Naive thymus-derived CD8-positive, alpha-beta T cell (primary cell): ENCODE measurements around the gene HELZ. TPM values are rescaled to one million over a fixed set of nuclear protein-coding genes. Genes with fewer than 3 reads are reported as not detected.
"Not testable (repeated sequence)": the region's sequence is repeated elsewhere in the genome, so short reads cannot be mapped to it uniquely, and the experiment has no call there.

Experiments
- ATAC-seq, 2 donors: fragments of 150-1000 bp; cut with Tn5 transposase in 1 of 2; sonication (Bioruptor Pico), chemical (Tn5 transposase) in 1 of 2; 1 replicate in 1 of 2; 2 replicates in 1 of 2; pipeline ENCODE4 v1.10.0; 2021; ENCODE audit warnings: mild to moderate bottlenecking in 2 of 2, moderate library complexity in 2 of 2
- POLR2A ChIA-PET: fragments of 350-600 bp; sonication (Branson Sonifier 250); formaldehyde crosslinking; loops from one replicate; lab custom pipeline; 2021; ENCODE audit warnings: antibody characterized with exemption; lab: Charles Lee
- DNase-seq, 10 donors: peaks; one replicate each; pipeline versions ENCODE4 v3.0.0 to v3.0.0-alpha.2; 2020 to 2022
- H3K27ac Mint-ChIP-seq, 10 donors: one replicate each; pipeline ENCODE4 v1.8.0; 2020 to 2022; ENCODE audit warnings: mild to moderate bottlenecking in 10 of 10, mixed read lengths in 10 of 10, moderate library complexity in 4 of 10, inconsistent platforms in 1 of 10
- H3K27me3 Mint-ChIP-seq, 5 donors: one replicate each; pipeline ENCODE4 v1.8.0; 2021 to 2022; ENCODE audit warnings: mixed read lengths in 5 of 5
- H3K36me3 Mint-ChIP-seq, 3 donors: one replicate each; pipeline ENCODE4 v1.8.0; 2020 to 2022; ENCODE audit warnings: mixed read lengths in 3 of 3, mild to moderate bottlenecking in 2 of 3, inconsistent platforms in 1 of 3
- H3K4me1 Mint-ChIP-seq, 4 donors: one replicate each; pipeline ENCODE4 v1.8.0; 2021 to 2022; ENCODE audit warnings: mixed read lengths in 4 of 4
- H3K4me3 Mint-ChIP-seq, 10 donors: one replicate each; pipeline ENCODE4 v1.8.0; 2020 to 2022; ENCODE audit warnings: mild to moderate bottlenecking in 10 of 10, mixed read lengths in 10 of 10, moderate library complexity in 6 of 10, inconsistent platforms in 1 of 10
- H3K9me3 Mint-ChIP-seq, 9 donors: one replicate each; pipeline ENCODE4 v1.8.0; 2020 to 2022; ENCODE audit warnings: mixed read lengths in 9 of 9, mild to moderate bottlenecking in 3 of 9, inconsistent platforms in 1 of 9, moderate library complexity in 1 of 9
- polyA plus RNA-seq, 3 donors: library from polyadenylated mRNA; unstranded; fragments of 300-500 nt; fragmentation: Illumina TruSeq; gene quantifications; one replicate each; pipeline ENCODE4 v1.2.3, GENCODE V29; 2021
- total RNA-seq, 8 experiments: library from RNA in 2 of 8; stranded (reverse) in 2 of 8; gene quantifications; one replicate each; pipeline ENCODE4 v1.2.3 and lab custom pipeline; 2021 to 2026

Gene HELZ
- total RNA-seq (10 to 100 TPM; 69.0 to 75.1 TPM), polyA plus RNA-seq (10 to 100 TPM; 43.0 to 48.6 (median 45.8) TPM), total RNA-seq (lab: John Stamatoyannopoulos, UW) (67.9 to 131 (median 109) reads per million in 6 experiments)

- ATAC-seq = peak; percentile 83 to 88
- Mint-ChIP-seq H3K36me3 (peaks cover 0 to 16% (median 0%) of the 10 kb centered on the region in 3 donors), H3K27me3 (no peaks in the 10 kb centered on the region), H3K27ac (peak within 1 kb of the TSS; percentile 81 to 95 (median 92)), H3K9me3 (no peaks in the 10 kb centered on the region), H3K4me3 (peak within 1 kb of the TSS; percentile 88 to 93 (median 88)), H3K4me1 (peaks cover 19 to 57% (median 42%) of the 10 kb centered on the region in 4 donors)
- peak; percentile 63 to 81 (median 73) for DNase-seq
- POLR2A ChIA-PET = interaction anchor here (0.6 kb wide), 1 partner anchor 38 kb away, joined by 4 read pairs; no protein-coding TSS in a partner anchor
Measured at GRCh38 chr17:67245073-67245693, at the start of gene HELZ. Gene HELZ (minus strand): TSS chr17:67245196. CDS start chr17:67218804, 26,392 bp downstream.

GRCh38 chr17:67293251-67294203, 48.5 kb upstream of the HELZ start:
- no peaks in the 10 kb centered on the region for H3K36me3 Mint-ChIP-seq
- ATAC-seq (peak; percentile 97), DNase-seq (peak; percentile 14 to 79 (median 54))
- H3K27me3 Mint-ChIP-seq = peaks cover 0 to 2% (median 0%) of the 10 kb centered on the region in 5 donors
- H3K4me3 Mint-ChIP-seq = peak overlapping the region in 6 of 10 donors; percentile 38 to 60 (median 44)
- peaks cover 0 to 11% (median 1%) of the 10 kb centered on the region in 4 donors for H3K4me1 Mint-ChIP-seq
- POLR2A ChIA-PET = interaction anchor here (0.6 kb wide), 1 partner anchor 678 kb away, joined by 3 read pairs; no protein-coding TSS in a partner anchor
- H3K9me3 Mint-ChIP-seq = no peaks in the 10 kb centered on the region
- H3K27ac Mint-ChIP-seq = peak overlapping the region in 2 of 10 donors; percentile 35 to 63

- Mint-ChIP-seq H3K4me3 (no peak overlapping the region), H3K4me1 (peaks cover 0 to 11% (median 1%) of the 10 kb centered on the region in 4 donors), H3K27ac (no peak overlapping the region), H3K9me3 (no peaks in the 10 kb centered on the region), H3K36me3 (no peaks in the 10 kb centered on the region), H3K27me3 (peaks cover 0 to 2% (median 0%) of the 10 kb centered on the region in 5 donors)
- POLR2A ChIA-PET = no interaction called here
- DNase-seq = no peak
- no peak for ATAC-seq
Measured at GRCh38 chr17:67290711-67291291, 45.8 kb upstream of the HELZ start.

GRCh38 chr17:67290244-67290643, 45.2 kb upstream of the HELZ start:
- Mint-ChIP-seq H3K36me3 (no peaks in the 10 kb centered on the region), H3K9me3 (no peaks in the 10 kb centered on the region), H3K27me3 (peaks cover 0 to 2% (median 0%) of the 10 kb centered on the region in 5 donors), H3K27ac (no peak overlapping the region), H3K4me3 (no peak overlapping the region), H3K4me1 (peaks cover 0 to 11% (median 1%) of the 10 kb centered on the region in 4 donors)
- ATAC-seq (no peak), DNase-seq (no peak)
- POLR2A ChIA-PET = no interaction called here

GRCh38 chr17:67289181-67289876, 44.3 kb upstream of the HELZ start:
- DNase-seq (no peak), ATAC-seq (no peak)
- H3K4me3 Mint-ChIP-seq = no peak overlapping the region
- peaks cover 0 to 11% (median 1%) of the 10 kb centered on the region in 4 donors for H3K4me1 Mint-ChIP-seq
- no peaks in the 10 kb centered on the region for H3K36me3 Mint-ChIP-seq
- no peaks in the 10 kb centered on the region for H3K9me3 Mint-ChIP-seq
- peak overlapping the region in 2 of 10 donors; percentile 29 to 62 for H3K27ac Mint-ChIP-seq
- peaks cover 0 to 2% (median 0%) of the 10 kb centered on the region in 5 donors for H3K27me3 Mint-ChIP-seq
- POLR2A ChIA-PET = interaction anchor here (0.5 to 0.7 kb wide), 2 partner anchors 54 to 106 kb away, joined by 5 to 6 read pairs; no protein-coding TSS in a partner anchor

- DNase-seq, H3K36me3 Mint-ChIP-seq, H3K4me1 Mint-ChIP-seq, H3K4me3 Mint-ChIP-seq, H3K27ac Mint-ChIP-seq, H3K9me3 Mint-ChIP-seq, H3K27me3 Mint-ChIP-seq, ATAC-seq, POLR2A ChIA-PET: not testable (repeated sequence)
Measured at GRCh38 chr17:67286826-67287225, 41.8 kb upstream of the HELZ start.

- H3K36me3 Mint-ChIP-seq = no peaks in the 10 kb centered on the region
- ATAC-seq (no peak), DNase-seq (no peak)
- no peak overlapping the region for H3K4me3 Mint-ChIP-seq
- H3K27me3 Mint-ChIP-seq = no peaks in the 10 kb centered on the region
- peaks cover 0 to 4% (median 0%) of the 10 kb centered on the region in 4 donors for H3K4me1 Mint-ChIP-seq
- no peak overlapping the region for H3K27ac Mint-ChIP-seq
- H3K9me3 Mint-ChIP-seq = no peaks in the 10 kb centered on the region
- POLR2A ChIA-PET = no interaction called here
Measured at GRCh38 chr17:67285360-67285759, 40.4 kb upstream of the HELZ start.

GRCh38 chr17:67283731-67284516, 38.9 kb upstream of the HELZ start:
- ATAC-seq = no peak
- no peaks in the 10 kb centered on the region for H3K36me3 Mint-ChIP-seq
- no peak overlapping the region for H3K27ac Mint-ChIP-seq
- H3K4me3 Mint-ChIP-seq = no peak overlapping the region
- H3K27me3 Mint-ChIP-seq = no peaks in the 10 kb centered on the region
- POLR2A ChIA-PET = no interaction called here
- H3K9me3 Mint-ChIP-seq = no peaks in the 10 kb centered on the region
- H3K4me1 Mint-ChIP-seq = no peaks in the 10 kb centered on the region
- no peak for DNase-seq

- Mint-ChIP-seq H3K27me3 (no peaks in the 10 kb centered on the region), H3K4me3 (no peak overlapping the region), H3K9me3 (no peaks in the 10 kb centered on the region), H3K27ac (no peak overlapping the region), H3K36me3 (no peaks in the 10 kb centered on the region), H3K4me1 (no peaks in the 10 kb centered on the region)
- POLR2A ChIA-PET = no interaction called here
- DNase-seq (no peak), ATAC-seq (no peak)
Measured at GRCh38 chr17:67281743-67282142, 36.7 kb upstream of the HELZ start.

GRCh38 chr17:67281053-67281452, 36.1 kb upstream of the HELZ start:
- no peaks in the 10 kb centered on the region for H3K9me3 Mint-ChIP-seq
- DNase-seq (no peak), ATAC-seq (no peak)
- no peak overlapping the region for H3K4me3 Mint-ChIP-seq
- H3K27me3 Mint-ChIP-seq = no peaks in the 10 kb centered on the region
- peak overlapping the region in 1 of 10 donors; percentile 37 for H3K27ac Mint-ChIP-seq
- H3K36me3 Mint-ChIP-seq = no peaks in the 10 kb centered on the region
- no peaks in the 10 kb centered on the region for H3K4me1 Mint-ChIP-seq
- POLR2A ChIA-PET = interaction anchor here (0.6 kb wide), 1 partner anchor 99 kb away, joined by 5 read pairs; no protein-coding TSS in a partner anchor

GRCh38 chr17:67280279-67280678, 35.3 kb upstream of the HELZ start:
- no peak overlapping the region for H3K4me3 Mint-ChIP-seq
- POLR2A ChIA-PET = interaction anchor here (0.6 kb wide), 1 partner anchor 100 kb away, joined by 5 read pairs; no protein-coding TSS in a partner anchor
- no peaks in the 10 kb centered on the region for H3K9me3 Mint-ChIP-seq
- ATAC-seq (no peak), DNase-seq (peak in 1 of 10 donors; percentile 44)
- H3K4me1 Mint-ChIP-seq = no peaks in the 10 kb centered on the region
- no peaks in the 10 kb centered on the region for H3K36me3 Mint-ChIP-seq
- H3K27me3 Mint-ChIP-seq = no peaks in the 10 kb centered on the region
- H3K27ac Mint-ChIP-seq = no peak overlapping the region
